Epithelial cell of esophagus (primary cell): ENCODE data around the gene C1orf50.

ENCODE experiments used
- DNase-seq: peaks from one replicate; pipeline ENCODE4 v3.0.0; 2010; ENCODE audit warnings: low read depth
- H3K4me3 ChIP-seq: 2 replicates; pipeline ENCODE4 v1.5.1; 2011; ENCODE audit warnings: mild to moderate bottlenecking, low read length, control low read depth
- CTCF ChIP-seq: IDR thresholded peaks from 2 replicates; pipeline ENCODE4 v1.5.1; 2011; ENCODE audit warnings: low read depth, mild to moderate bottlenecking, low read length, control low read depth, inconsistent platforms; ENCODE audit not compliant: insufficient read depth; ENCODE audit errors: missing control alignments

The C1orf50 gene

GRCh38 chr1:42753070-42753469 is 14.0 kb upstream of the C1orf50 start:
- H3K4me3 ChIP-seq = no peak overlapping the region
- TF ChIP-seq CTCF = no peak
- peak; percentile 51 for DNase-seq

DNA sequence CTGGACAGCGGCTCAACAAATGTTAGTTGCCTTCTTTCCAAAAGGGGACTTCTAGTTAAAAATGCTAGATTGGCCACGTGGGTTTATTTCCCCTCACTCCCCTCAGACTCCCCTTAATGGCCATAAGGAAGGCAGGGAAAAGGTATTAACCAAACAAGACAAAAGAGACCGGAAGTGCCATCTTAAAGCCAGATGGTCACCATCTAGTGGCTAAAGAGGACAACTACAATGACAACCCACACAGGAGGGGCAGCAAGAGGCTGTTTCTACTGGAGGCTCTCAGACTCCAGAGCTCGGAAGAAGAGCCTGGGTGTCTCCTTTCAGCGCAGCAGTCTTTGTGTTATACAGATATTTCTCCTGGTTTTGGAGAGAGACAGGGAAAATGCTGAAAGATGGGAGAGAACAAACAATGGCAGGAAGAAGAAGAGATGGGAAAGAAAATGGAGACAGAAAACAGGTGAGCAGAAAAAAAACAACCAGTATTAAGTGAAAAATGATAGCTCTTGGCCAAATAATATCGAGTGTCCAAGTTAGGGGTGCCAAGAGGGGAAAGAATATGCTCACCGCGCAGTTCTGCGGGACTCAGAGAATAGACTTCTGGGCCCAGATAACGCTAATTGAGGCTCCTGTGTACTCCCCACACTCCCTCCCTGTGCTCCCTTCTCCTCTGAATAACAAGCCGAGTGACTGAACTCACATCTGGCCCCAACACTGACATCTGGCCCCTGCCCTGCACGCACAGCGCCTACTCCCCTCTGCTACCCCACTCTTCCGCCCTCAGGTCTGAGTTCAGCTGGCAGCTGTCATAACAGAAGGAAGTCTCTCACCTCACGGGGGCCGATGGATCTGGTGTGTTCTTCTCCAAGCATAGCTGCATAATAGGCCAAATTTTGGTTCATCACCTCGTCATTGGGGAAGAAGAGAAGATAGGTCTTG is 9.8 kb upstream of the C1orf50 start:
- no peak overlapping the region for H3K4me3 ChIP-seq
- peak; percentile 72 for DNase-seq
- peak; percentile 85 for TF ChIP-seq CTCF

- TF ChIP-seq CTCF = no peak
- peak; percentile 68 for DNase-seq
- no peak overlapping the region for H3K4me3 ChIP-seq
Observed at GRCh38 chr1:42757892-42758275, 9.2 kb upstream of the C1orf50 start.

DNA sequence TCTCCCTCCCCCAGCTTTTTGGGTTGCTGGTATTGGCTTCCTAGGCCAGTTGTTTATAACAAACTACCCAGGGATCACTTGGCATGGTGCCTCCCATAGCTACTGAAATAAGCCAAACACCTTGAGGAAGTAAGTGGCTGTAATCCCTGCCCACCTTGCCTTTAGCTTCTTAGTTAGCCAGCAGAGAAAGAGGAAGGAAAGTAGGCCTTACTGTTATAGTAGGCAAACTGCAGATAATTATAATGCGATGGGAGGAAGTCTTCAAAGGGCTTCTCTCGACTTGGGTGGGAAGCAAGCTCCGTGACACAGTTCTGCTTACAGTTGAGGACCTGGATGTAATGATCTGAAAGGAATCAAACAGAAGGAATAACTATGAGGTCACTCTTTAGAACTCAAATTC is 8.4 kb upstream of the C1orf50 start:
- no peak for TF ChIP-seq CTCF
- DNase-seq = no peak
- H3K4me3 ChIP-seq = no peak overlapping the region

- TF ChIP-seq CTCF = no peak
- DNase-seq = no peak
- H3K4me3 ChIP-seq = no peak overlapping the region
Observed at GRCh38 chr1:42759114-42759513, 7.9 kb upstream of the C1orf50 start.

DNA sequence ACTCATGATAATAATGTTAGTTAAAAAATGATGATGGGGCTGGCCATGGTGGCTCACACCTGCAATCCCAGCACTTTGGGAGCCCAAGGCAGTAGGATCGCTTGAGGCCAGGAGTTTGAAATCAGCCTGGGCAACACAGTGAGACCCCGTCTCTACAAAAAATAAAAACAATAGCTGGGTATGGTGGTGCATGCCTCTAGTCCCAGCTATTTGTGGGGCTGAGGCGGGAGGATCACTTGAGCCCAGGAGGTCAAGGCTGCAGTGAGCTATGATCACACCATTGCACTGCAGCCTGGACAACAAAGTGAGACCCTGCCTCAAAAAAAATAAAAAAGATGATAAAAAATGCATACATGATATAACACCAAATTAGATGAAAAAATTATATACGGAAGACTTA is 5.5 kb upstream of the C1orf50 start:
- TF ChIP-seq CTCF = no peak
- H3K4me3 ChIP-seq = no peak overlapping the region
- no peak for DNase-seq

GRCh38 chr1:42762269-42762668 is 4.8 kb upstream of the C1orf50 start:
- H3K4me3 ChIP-seq = no peak overlapping the region
- DNase-seq = no peak
- no peak for TF ChIP-seq CTCF
